GM10248 (cell line): Measurements from ENCODE around the gene IFITM1.
"Not testable (repeated sequence)": the region's sequence is repeated elsewhere in the genome, so short reads cannot be mapped to it uniquely, and the experiment has no call there.

ENCODE experiments used
- CTCF ChIA-PET: fragments of 300-600 bp; sonication (Branson Sonifier 250); formaldehyde crosslinking; extraction: SDS; loops from one replicate; lab custom pipeline; 2021; ENCODE audit warnings: antibody characterized with exemption; lab: Yijun Ruan, JAX
- POLR2A ChIA-PET: fragments of 350-650 bp; sonication (Branson Sonifier 250); formaldehyde crosslinking; extraction: SDS; loops from one replicate; lab custom pipeline; 2020; ENCODE audit warnings: antibody characterized with exemption; lab: Yijun Ruan, JAX
- DNase-seq: peaks from one replicate; pipeline ENCODE4 v3.0.0; 2012; ENCODE audit errors: extremely low spot score
- CTCF ChIP-seq: IDR thresholded peaks from 2 replicates; pipeline ENCODE4 v1.5.1; 2012; ENCODE audit warnings: mild to moderate bottlenecking, low read depth; ENCODE audit errors: extremely low read depth, missing control alignments, control extremely low read depth

IFITM1 gene

DNA sequence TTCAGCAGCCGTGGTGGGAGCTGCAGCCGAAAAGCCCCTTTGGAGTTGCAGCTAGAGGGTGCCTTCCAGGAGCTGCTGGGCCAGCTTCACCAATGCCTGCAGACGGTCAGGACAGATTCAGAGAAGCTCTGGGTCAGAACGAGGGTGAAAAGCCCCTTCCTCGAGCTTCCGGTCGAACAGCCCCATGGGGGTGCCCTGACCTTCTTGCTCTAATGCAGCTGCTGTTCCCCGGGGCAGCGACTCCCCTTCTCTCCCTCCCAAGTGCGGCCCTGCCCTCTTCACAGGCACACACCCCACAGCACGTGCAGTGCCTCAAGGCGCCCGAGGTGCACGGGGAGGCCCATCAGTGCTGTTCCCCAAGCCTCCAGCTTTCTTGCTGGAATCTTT is 16.5 kb downstream of the IFITM1 start:
- ChIA-PET CTCF (interaction anchor here (0.7 to 2.0 kb wide), 4 partner anchors 13 to 80 kb away, joined by 3 to 6 read pairs (median 3); no protein-coding TSS in a partner anchor), POLR2A (interaction anchor here (1.0 kb wide), 1 partner anchor 25 kb away, joined by 6 read pairs; no protein-coding TSS in a partner anchor)
- DNase-seq: no peak
- no peak for TF ChIP-seq CTCF

- no peak for TF ChIP-seq CTCF
- POLR2A ChIA-PET: interaction anchor here (1.0 kb wide), 1 partner anchor 24 kb away, joined by 6 read pairs; no protein-coding TSS in a partner anchor
- no peak for DNase-seq
- CTCF ChIA-PET: interaction anchor here (0.7 to 1.1 kb wide), 2 partner anchors 14 to 18 kb away, joined by 3 to 4 read pairs; no protein-coding TSS in a partner anchor
These were observed 17.0 kb downstream of the IFITM1 start for GRCh38 chr11:330694-331357.

DNA sequence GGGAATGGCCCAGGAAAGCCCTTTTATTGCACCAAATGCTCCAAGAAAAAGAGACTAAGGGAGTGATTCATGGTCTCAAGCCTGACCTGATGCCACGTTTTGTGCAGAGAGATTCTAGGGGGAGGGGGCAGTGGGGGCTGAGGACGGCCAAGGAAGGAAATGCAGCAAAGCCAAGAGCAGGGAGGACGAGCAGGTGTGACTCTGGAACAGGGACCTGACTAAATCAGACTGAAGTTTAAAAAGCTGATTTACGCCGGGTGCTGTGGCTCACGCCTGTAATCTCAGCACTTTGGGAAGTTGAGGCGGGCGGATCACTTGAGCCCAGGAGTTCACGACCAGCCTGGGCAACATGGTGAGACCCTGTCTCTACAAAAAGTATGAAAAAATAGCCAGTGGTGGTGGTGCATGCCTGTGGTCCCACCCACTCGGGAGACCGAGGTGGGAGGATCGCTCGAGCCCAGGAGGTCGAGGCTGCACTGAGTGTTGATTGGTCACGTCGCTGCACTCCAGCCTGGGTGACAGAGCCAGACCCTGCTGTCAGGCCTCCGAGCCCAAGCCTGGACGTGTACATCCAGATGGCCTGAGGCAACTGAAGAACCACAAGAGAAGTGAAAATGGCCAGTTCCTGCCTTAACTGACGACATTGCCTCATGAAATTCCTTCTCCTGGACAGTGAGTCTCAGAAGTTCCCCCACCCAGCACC is 17.7 kb downstream of the IFITM1 start:
- TF ChIP-seq CTCF: no peak
- POLR2A ChIA-PET: no interaction called here
- CTCF ChIA-PET: interaction anchor here (0.7 to 1.5 kb wide), 2 partner anchors 17 to 19 kb away, joined by 3 to 4 read pairs; no protein-coding TSS in a partner anchor
- DNase-seq: no peak

DNA sequence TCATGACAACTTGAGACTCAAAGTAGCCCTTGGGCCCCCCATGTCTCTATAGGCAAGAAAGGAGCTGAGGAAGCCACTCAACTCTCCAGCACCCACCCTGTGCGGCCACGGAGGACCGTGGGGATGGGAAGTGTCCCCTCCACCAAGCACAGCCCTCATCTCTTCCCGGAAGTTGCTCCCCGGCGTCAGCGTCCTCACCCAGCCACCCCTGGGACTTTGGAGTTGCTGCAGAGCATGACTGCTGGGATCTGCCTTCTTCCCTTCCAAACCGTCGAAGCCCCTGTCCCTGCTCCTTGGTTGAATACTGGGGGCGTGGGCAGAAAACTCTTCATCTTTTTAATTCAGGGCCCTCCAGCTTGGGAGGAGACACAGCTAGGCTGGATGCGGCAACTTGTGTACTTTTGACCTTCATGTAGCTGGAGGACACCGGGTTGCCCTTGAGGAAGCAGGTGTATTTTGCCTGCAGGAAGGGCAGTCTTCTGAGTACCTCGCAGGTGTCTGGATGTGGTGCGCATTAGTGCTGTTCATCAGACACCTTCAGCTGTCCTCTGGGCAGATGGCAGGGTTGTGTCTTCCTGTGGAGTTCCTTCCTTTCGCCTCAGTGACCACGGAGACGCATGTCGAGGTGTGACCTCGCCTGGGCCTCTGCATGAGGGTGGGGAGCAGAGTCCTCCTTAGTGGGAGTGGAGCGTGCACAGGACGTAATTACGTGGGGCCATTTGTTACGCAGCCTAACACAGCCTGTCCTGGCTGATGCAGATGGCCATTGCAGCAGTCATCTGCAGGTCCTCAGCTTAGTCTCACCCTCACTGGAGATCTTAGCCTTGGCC is 19.0 kb downstream of the IFITM1 start:
- POLR2A ChIA-PET: no interaction called here

GRCh38 chr11:333616-334263 is 19.9 kb downstream of the IFITM1 start:
- POLR2A ChIA-PET, DNase-seq: not testable (repeated sequence)
- CTCF ChIA-PET: interaction anchor here (0.9 kb wide), 1 partner anchor 30 kb away, joined by 3 read pairs; no protein-coding TSS in a partner anchor

More for the DNA sequence above, 19.0 kb downstream of the IFITM1 start:
- CTCF ChIA-PET: interaction anchor here (1.5 kb wide), 1 partner anchor 16 kb away, joined by 3 read pairs; no protein-coding TSS in a partner anchor
- DNase-seq: no peak
- TF ChIP-seq CTCF: no peak

- ChIA-PET CTCF (interaction anchor here (0.9 kb wide), 1 partner anchor 29 kb away, joined by 3 read pairs; no protein-coding TSS in a partner anchor), POLR2A (no interaction called here)
- no peak for DNase-seq
- TF ChIP-seq CTCF: no peak
These were observed 20.6 kb downstream of the IFITM1 start for GRCh38 chr11:334264-334994.
